HUES64 (cell line): ENCODE data around the gene PPP6C.
"Not testable (repeated sequence)": the region's sequence is repeated elsewhere in the genome, so short reads cannot be mapped to it uniquely, and the experiment has no call there.

Source experiments
- H3K27ac ChIP-seq: 2 replicates; pipeline ENCODE4 v1.7.0; 2013; ENCODE audit warnings: low read depth, low read length, inconsistent platforms
- H3K27me3 ChIP-seq: 2 replicates; pipeline ENCODE4 v1.6.1; 2013; ENCODE audit warnings: mild to moderate bottlenecking, low read length; ENCODE audit not compliant: insufficient read depth
- H3K36me3 ChIP-seq: 2 replicates; pipeline ENCODE4 v1.6.1; 2013; ENCODE audit warnings: mild to moderate bottlenecking, low read length; ENCODE audit not compliant: insufficient read depth
- H3K4me1 ChIP-seq: 2 replicates; pipeline ENCODE4 v1.6.1; 2013; ENCODE audit warnings: mild to moderate bottlenecking, low read length, moderate library complexity; ENCODE audit not compliant: insufficient read depth
- H3K4me3 ChIP-seq: 2 replicates; pipeline ENCODE4 v1.5.1; 2013; ENCODE audit warnings: mild to moderate bottlenecking, low read length, moderate library complexity
- H3K9ac ChIP-seq: 2 replicates; pipeline ENCODE4 v1.6.1; 2013; ENCODE audit warnings: mild to moderate bottlenecking, low read depth, low read length
- H3K9me3 ChIP-seq: 2 replicates; pipeline ENCODE4 v1.6.1; 2013; ENCODE audit warnings: low read depth, low read length; ENCODE audit not compliant: insufficient read depth
- WGBS: fragments of 150-250, 120-280 bp; methylation state at CpG from one replicate; pipeline ENCODE4 v1.1.7; 2013; ENCODE audit warnings: missing lambda C conversion rate; 5-methylcytosine and 5-hydroxymethylcytosine counted together

Gene PPP6C

GRCh38 chr9:125214186-125214585 lies 24.6 kb upstream of the PPP6C start:
- Histone ChIP-seq H3K4me3 (no peak overlapping the region), H3K9ac (no peak overlapping the region), H3K27me3 (no peaks in the 10 kb centered on the region), H3K4me1 (no peaks in the 10 kb centered on the region), H3K27ac (no peak overlapping the region), H3K36me3 (peaks cover 55% of the 10 kb centered on the region), H3K9me3 (no peaks in the 10 kb centered on the region)
- WGBS, result 92% methylated on average over 5 of the region's 5 CpGs

DNA sequence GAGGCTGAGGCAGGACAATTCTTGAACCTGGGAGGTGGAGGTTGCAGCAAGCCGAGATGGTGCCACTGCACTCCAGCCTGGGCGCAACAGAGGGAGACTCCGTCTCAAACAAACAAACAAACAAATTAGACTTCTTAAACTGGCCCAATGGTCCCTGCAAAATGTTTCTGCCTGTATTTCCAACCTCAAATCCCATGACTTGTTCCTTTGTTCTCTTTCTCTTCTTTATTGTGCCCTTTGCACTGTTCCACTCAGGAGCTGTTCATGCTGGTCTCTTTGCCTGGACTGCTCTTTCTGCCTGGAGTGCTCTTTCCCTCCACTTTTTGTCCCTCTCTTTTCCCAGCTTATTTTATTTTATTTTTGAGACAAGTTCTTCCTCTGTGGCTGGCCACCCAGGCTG lies 14.9 kb upstream of the PPP6C start:
- H3K9ac ChIP-seq, result no peak overlapping the region
- no peaks in the 10 kb centered on the region for H3K27me3 ChIP-seq
- WGBS, result 96% methylated on average over 3 of the region's 3 CpGs
- no peaks in the 10 kb centered on the region for H3K9me3 ChIP-seq
- peaks cover 6% of the 10 kb centered on the region; the same call in 1 of the 2 replicates for H3K4me1 ChIP-seq
- H3K4me3 ChIP-seq, result no peak overlapping the region
- no peak overlapping the region for H3K27ac ChIP-seq
- peaks cover 43% of the 10 kb centered on the region for H3K36me3 ChIP-seq

DNA sequence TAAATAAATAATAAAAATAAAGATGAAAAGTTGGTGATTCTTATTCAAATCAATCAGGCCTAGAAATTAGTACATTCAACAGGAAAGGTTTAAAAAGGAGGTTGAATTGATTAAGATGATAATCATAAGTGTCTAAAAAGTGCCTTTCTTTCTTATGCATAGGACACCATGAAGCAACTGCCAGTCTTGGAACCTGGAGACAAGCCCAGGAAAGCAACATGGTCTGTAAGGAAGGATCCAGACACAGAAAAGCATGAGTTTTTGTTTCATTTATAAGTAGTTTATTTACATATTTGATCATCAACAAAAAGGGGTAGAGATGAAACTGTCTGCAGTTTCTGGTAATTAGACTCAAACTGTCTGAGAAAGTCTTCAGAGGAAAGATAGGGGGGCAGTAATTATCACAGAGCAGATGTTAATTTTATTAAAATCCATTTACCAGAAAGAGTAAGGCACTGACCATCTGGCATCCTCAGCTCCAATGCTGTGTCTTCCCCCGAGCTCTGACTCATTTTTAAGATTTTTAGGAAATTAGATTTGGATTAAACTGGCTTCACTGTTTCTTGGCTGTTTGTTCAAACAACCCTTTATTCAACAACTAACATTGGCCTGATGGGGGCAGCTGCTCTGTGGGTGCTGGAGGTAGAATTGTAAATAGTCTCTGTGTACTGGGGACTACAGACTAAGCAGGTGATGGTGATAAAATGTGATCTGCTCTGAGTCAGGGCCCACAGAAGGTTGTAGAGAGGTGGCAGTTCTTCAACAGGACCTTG lies 13.4 kb upstream of the PPP6C start:
- no peaks in the 10 kb centered on the region for H3K9me3 ChIP-seq
- H3K27ac ChIP-seq, result no peak overlapping the region
- H3K4me1 ChIP-seq, result peaks cover 6% of the 10 kb centered on the region; the same call in 1 of the 2 replicates
- H3K4me3 ChIP-seq, result no peak overlapping the region
- WGBS, result 86% methylated on average over 1 of the region's 1 CpG
- H3K36me3 ChIP-seq, result peaks cover 34% of the 10 kb centered on the region
- H3K27me3 ChIP-seq, result no peaks in the 10 kb centered on the region
- H3K9ac ChIP-seq, result no peak overlapping the region

- peak within 1 kb of the TSS; percentile 88 for H3K9ac ChIP-seq
- H3K27me3 ChIP-seq, result no peaks in the 10 kb centered on the region
- WGBS, result 1% methylated on average over 51 of the region's 51 CpGs
- no peaks in the 10 kb centered on the region for H3K9me3 ChIP-seq
- peaks cover 17% of the 10 kb centered on the region for H3K36me3 ChIP-seq
- peak within 1 kb of the TSS; percentile 76; the same call in 1 of the 2 replicates for H3K27ac ChIP-seq
- peaks cover 6% of the 10 kb centered on the region; the same call in 1 of the 2 replicates for H3K4me1 ChIP-seq
- peak within 1 kb of the TSS; percentile 86 for H3K4me3 ChIP-seq
These were observed 10.8 kb upstream of the PPP6C start, which contains the start of gene RABEPK for GRCh38 chr9:125200216-125201047. Gene RABEPK (plus strand): TSS chr9:125200542. CDS start chr9:125203014, 2,472 bp downstream.

- H3K9me3 ChIP-seq, H3K27me3 ChIP-seq, H3K9ac ChIP-seq, H3K4me1 ChIP-seq, H3K27ac ChIP-seq, H3K4me3 ChIP-seq, H3K36me3 ChIP-seq: not testable (repeated sequence)
- 90% methylated on average over 1 of the region's 1 CpG for WGBS
These were observed 6.0 kb upstream of the PPP6C start for GRCh38 chr9:125195591-125195990.

DNA sequence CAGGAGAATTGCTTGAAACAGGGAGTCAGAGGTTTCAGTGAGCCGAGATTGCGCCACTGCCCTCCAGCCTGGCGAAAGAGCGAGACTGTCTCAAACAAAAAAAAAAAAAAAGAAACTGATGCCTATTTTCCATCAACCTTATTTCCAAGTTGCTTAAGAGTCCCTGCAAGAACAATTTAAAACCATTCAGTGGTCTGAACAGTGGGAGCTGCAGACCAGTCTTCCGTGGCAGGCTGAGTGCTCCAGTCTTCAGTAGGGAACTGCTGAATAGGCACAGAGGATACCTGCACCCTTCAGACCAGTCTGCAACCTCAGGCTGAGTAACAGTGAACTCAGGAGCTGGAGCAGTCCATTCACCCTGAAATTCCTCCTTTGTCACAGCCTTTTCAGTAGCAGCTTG lies 4.9 kb upstream of the PPP6C start:
- H3K36me3 ChIP-seq, H3K27me3 ChIP-seq, H3K27ac ChIP-seq, H3K4me1 ChIP-seq, H3K9ac ChIP-seq, H3K4me3 ChIP-seq, H3K9me3 ChIP-seq: not testable (repeated sequence)
- WGBS, result 93% methylated on average over 5 of the region's 5 CpGs

DNA sequence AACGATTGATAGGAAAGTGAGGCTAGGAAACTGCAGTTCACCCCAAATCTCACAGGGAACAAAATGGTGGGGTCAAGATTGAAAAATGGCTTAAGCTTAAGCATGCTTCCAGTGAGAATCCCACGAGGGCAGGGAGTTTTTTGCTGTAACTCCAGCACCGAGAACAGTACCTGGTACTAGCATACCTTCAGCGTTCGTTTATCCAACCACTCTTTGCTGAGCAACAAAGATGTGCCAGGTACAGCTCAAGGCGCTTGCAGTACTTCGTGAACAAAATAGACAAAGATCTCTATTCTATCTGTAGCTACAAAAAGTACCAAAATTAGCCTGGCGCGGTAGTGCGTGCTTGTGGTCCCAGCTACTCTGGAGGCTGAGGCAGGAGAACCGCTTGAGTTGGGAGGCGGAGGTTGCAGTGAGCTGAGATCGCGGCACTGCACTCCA lies 778 bp upstream of the PPP6C start:
- H3K27me3 ChIP-seq, result no peaks in the 10 kb centered on the region
- H3K4me3 ChIP-seq, result peak overlapping the region; percentile 94
- peak overlapping the region; percentile 90 for H3K9ac ChIP-seq
- H3K36me3 ChIP-seq, result no peaks in the 10 kb centered on the region
- H3K27ac ChIP-seq, result peak overlapping the region; percentile 96
- H3K4me1 ChIP-seq, result no peaks in the 10 kb centered on the region; the same call in 1 of the 2 replicates
- WGBS, result 76% methylated on average over 14 of the region's 14 CpGs
- H3K9me3 ChIP-seq, result no peaks in the 10 kb centered on the region

DNA sequence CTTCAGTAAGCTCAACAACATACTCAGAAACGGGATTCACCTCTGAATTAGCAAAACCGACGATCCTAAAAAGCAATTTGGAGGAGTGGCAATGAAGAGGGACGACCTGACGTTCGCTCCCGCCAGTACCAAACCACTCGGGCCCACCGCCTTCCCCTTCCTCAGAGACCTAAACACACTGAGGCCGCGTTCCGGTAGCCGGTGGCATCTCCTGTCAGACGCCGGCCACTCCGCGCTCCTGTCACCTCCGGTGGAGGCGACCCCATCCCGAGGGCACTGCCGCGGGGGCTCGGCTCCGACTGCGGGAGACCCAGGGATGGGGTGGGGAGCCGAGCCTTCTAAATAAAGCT lies 617 bp downstream of the PPP6C start:
- Histone ChIP-seq H3K36me3 (no peaks in the 10 kb centered on the region), H3K4me1 (no peaks in the 10 kb centered on the region; the same call in 1 of the 2 replicates), H3K9me3 (no peaks in the 10 kb centered on the region), H3K27ac (peak overlapping the region; percentile 96), H3K4me3 (peak overlapping the region; percentile 94), H3K9ac (peak overlapping the region; percentile 90), H3K27me3 (no peaks in the 10 kb centered on the region)
- WGBS, result 1% methylated on average over 26 of the region's 26 CpGs

GRCh38 chr9:125183561-125183960 lies 6.0 kb downstream of the PPP6C start:
- Histone ChIP-seq H3K4me1 (no peaks in the 10 kb centered on the region), H3K9ac (no peak overlapping the region), H3K36me3 (no peaks in the 10 kb centered on the region), H3K9me3 (no peaks in the 10 kb centered on the region), H3K4me3 (no peak overlapping the region), H3K27ac (no peak overlapping the region), H3K27me3 (no peaks in the 10 kb centered on the region)
- 93% methylated on average over 2 of the region's 2 CpGs for WGBS

DNA sequence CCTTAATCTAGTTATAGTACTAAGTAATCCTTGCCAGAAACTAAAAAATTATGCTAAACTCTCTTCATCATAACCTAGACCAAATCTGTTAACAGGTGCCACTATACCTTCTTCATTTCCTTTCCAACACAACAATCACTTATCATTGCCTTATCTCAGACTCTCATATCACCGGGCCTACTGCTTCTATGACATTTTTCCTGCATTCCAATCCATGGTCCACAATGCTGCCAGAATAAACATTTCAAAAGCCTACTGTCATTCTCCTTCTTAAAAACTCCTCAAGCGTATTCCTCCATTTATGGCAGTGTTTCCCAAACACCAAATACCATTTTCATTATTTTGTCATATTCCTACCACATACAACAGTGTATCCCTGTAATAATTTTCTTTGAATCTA lies 6.5 kb downstream of the PPP6C start:
- Histone ChIP-seq H3K4me3 (no peak overlapping the region), H3K9me3 (no peaks in the 10 kb centered on the region), H3K36me3 (no peaks in the 10 kb centered on the region), H3K27ac (no peak overlapping the region), H3K27me3 (no peaks in the 10 kb centered on the region), H3K9ac (no peak overlapping the region), H3K4me1 (no peaks in the 10 kb centered on the region)
- WGBS, result 88% methylated on average over 2 of the region's 2 CpGs

- not testable (repeated sequence) for H3K36me3 ChIP-seq, H3K27me3 ChIP-seq, H3K9ac ChIP-seq, H3K4me3 ChIP-seq, H3K4me1 ChIP-seq, H3K9me3 ChIP-seq, H3K27ac ChIP-seq
- WGBS, result 95% methylated on average over 4 of the region's 4 CpGs
These were observed 7.8 kb downstream of the PPP6C start for GRCh38 chr9:125181756-125182155.
